G401 (cell line): ENCODE data around the gene NCAM2. TPM values are rescaled to one million over a fixed set of nuclear protein-coding genes. Genes with fewer than 3 reads are reported as not detected.

Source experiments
- DNase-seq: peaks from one replicate; pipeline ENCODE4 v3.0.0-alpha.2; 2015; ENCODE audit warnings: low spot score
- in situ Hi-C: cut with HindIII; loops from 2 replicates; pipeline ENCODE4 v1.10.0; 2016; ENCODE audit warnings: low sequenced_read_pairs, mixed read lengths
- total RNA-seq: library from RNA; depleted of rRNA; stranded (reverse); fragments of >200 nt; shearing (Covaris generic); gene quantifications from 2 replicates; pipeline ENCODE4 v1.2.3, GENCODE V29; 2014

Gene NCAM2
- total RNA-seq, 1 experiment from 2014 or later: 6.7 TPM

GRCh38 chr21:21468003-21468402 is 469.8 kb downstream of the NCAM2 start:
- in situ Hi-C loops: no loop called here
- no peak for DNase-seq

- DNase-seq: no peak
- in situ Hi-C loops: no loop called here
Observed at GRCh38 chr21:21481239-21481638, 483.0 kb downstream of the NCAM2 start.

- in situ Hi-C loops: no loop called here
- DNase-seq: no peak
Observed at GRCh38 chr21:21508859-21509258, 510.6 kb downstream of the NCAM2 start.

- in situ Hi-C loops: no loop called here
- DNase-seq: no peak
Observed at GRCh38 chr21:21530680-21531079, 532.5 kb downstream of the NCAM2 start.

- in situ Hi-C loops: no loop called here
- DNase-seq: no peak
Observed at GRCh38 chr21:21547368-21547953, 549.3 kb downstream of the NCAM2 start.

- in situ Hi-C loops: no loop called here
Observed at GRCh38 chr21:21559285-21560045, 561.3 kb downstream of the NCAM2 start.

More at GRCh38 chr21:21559285-21560045, 561.3 kb downstream of the NCAM2 start:
- no peak for DNase-seq
